ENCODE measurements around the gene KATNAL2.

Gene KATNAL2

DNA sequence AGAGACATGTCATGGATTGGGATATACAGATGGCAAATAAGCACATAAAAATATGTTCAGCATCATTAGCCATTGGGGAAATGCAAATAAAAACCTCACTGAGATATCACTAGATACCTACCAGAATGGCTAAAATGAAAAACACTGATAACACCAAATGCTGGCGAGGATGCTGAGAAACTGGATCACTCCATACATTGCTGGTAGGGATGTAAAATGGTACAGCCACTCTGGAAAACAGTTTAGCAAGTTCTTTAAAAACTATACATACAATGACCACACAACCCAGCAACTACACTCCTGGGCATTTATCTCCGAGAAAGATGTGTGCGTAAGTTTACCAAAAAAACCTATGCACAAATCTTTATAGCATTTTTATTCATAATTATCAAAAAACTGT is 14.0 kb upstream of the KATNAL2 start:
- H2BK15ac ChIP-seq (ENCODE audit: low read length), result no peak overlapping the region
- no peak overlapping the region for H2BK120ac ChIP-seq (ENCODE audit: low read depth, low read length)
- H3K9me3 ChIP-seq (replicated peaks in 1 of 2; ENCODE audit: control insufficient read depth in 2 of 2, insufficient read depth in 1 of 2, low read depth in 1 of 2, low read length in 2 of 2), result peaks cover 0 to 10% of the 10 kb centered on the region in 2 donors
- H3K4ac ChIP-seq (ENCODE audit: low read length), result no peak overlapping the region
- no peak overlapping the region for H3K14ac ChIP-seq (ENCODE audit: low read length)
- H4K91ac ChIP-seq (ENCODE audit: low read depth, low read length, poor library complexity), result no peak overlapping the region
- H2BK5ac ChIP-seq (ENCODE audit: low read length), result no peak overlapping the region
- WGBS, 2 donors (ENCODE audit: extremely low coverage in 2 of 2, insufficient read length in 2 of 2, insufficient replicate concordance in 1 of 2), result no CpG with 5 or more reads among the region's 3 CpGs
- no peaks in the 10 kb centered on the region for H3K36me3 ChIP-seq (replicated peaks in 1 of 2; ENCODE audit: control insufficient read depth in 2 of 2, insufficient read depth in 2 of 2, low read length in 2 of 2)
- H4K8ac ChIP-seq (ENCODE audit: low read depth, low read length), result no peak overlapping the region
- H3K27me3 ChIP-seq (ENCODE audit: control insufficient read depth in 3 of 3, insufficient read depth in 3 of 3, low read depth in 1 of 3, low read length in 3 of 3), result no peaks in the 10 kb centered on the region
- no peak overlapping the region for H2AK5ac ChIP-seq (ENCODE audit: low read depth, low read length)
- H3K4me3 ChIP-seq (ENCODE audit: low read length in 2 of 2), result no peak overlapping the region
- H3K79me1 ChIP-seq (ENCODE audit: low read depth, low read length), result no peaks in the 10 kb centered on the region
- H3K27ac ChIP-seq (replicated peaks; ENCODE audit: low read length), result no peak overlapping the region
- no peak for DNase-seq (ENCODE audit: low spot score)
- H3K9ac ChIP-seq (ENCODE audit: low read depth, low read length, poor library complexity), result no peak overlapping the region
- H3K18ac ChIP-seq (ENCODE audit: low read length), result no peak overlapping the region
- H2BK12ac ChIP-seq (ENCODE audit: low read length), result no peak overlapping the region
- H2AFZ ChIP-seq (ENCODE audit: low read length), result no peak overlapping the region
- H3K23ac ChIP-seq (ENCODE audit: low read depth, low read length, poor library complexity), result no peak overlapping the region
- peaks cover 0 to 5% of the 10 kb centered on the region in 2 donors for H3K4me1 ChIP-seq (ENCODE audit: control insufficient read depth in 2 of 2, insufficient read depth in 1 of 2, low read depth in 1 of 2, low read length in 2 of 2)
- H3K4me2 ChIP-seq (ENCODE audit: insufficient read depth, low read length, poor library complexity, severe bottlenecking), result no peak overlapping the region

DNA sequence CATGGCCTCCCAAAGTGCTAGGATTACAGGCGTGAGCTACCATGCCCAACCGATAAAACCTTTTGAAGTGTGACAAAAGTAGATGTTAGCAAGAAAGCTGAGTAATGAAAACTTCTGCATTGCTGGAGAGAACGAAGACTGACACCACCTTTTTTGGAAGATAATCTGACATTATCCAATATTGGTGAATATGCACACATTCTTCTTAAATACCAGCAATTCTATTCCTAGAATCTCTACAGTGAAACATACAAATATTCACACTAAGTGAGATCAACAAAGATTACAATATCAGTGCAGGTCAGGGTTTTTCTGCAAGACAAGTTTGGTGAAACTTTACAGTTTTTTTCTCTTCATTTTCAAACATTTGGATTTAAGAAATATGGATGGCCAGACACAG is 7.9 kb upstream of the KATNAL2 start:
- Histone ChIP-seq H2BK15ac (ENCODE audit: low read length) (no peak overlapping the region), H3K4me2 (ENCODE audit: insufficient read depth, low read length, poor library complexity, severe bottlenecking) (no peak overlapping the region), H2BK120ac (ENCODE audit: low read depth, low read length) (no peak overlapping the region), H3K14ac (ENCODE audit: low read length) (no peak overlapping the region), H2BK5ac (ENCODE audit: low read length) (no peak overlapping the region), H2AFZ (ENCODE audit: low read length) (no peak overlapping the region), H3K23ac (ENCODE audit: low read depth, low read length, poor library complexity) (no peak overlapping the region), H3K9me3 (replicated peaks in 1 of 2; ENCODE audit: control insufficient read depth in 2 of 2, insufficient read depth in 1 of 2, low read depth in 1 of 2, low read length in 2 of 2) (peaks cover 0 to 10% of the 10 kb centered on the region in 2 donors), H2BK12ac (ENCODE audit: low read length) (no peak overlapping the region), H3K27me3 (ENCODE audit: control insufficient read depth in 3 of 3, insufficient read depth in 3 of 3, low read depth in 1 of 3, low read length in 3 of 3) (no peaks in the 10 kb centered on the region), H3K27ac (replicated peaks; ENCODE audit: low read length) (no peak overlapping the region), H3K18ac (ENCODE audit: low read length) (no peak overlapping the region), H3K4me1 (ENCODE audit: control insufficient read depth in 2 of 2, insufficient read depth in 1 of 2, low read depth in 1 of 2, low read length in 2 of 2) (peaks cover 0 to 2% of the 10 kb centered on the region in 2 donors), H3K36me3 (replicated peaks in 1 of 2; ENCODE audit: control insufficient read depth in 2 of 2, insufficient read depth in 2 of 2, low read length in 2 of 2) (no peaks in the 10 kb centered on the region), H3K79me1 (ENCODE audit: low read depth, low read length) (no peaks in the 10 kb centered on the region), H3K4ac (ENCODE audit: low read length) (no peak overlapping the region), H3K9ac (ENCODE audit: low read depth, low read length, poor library complexity) (no peak overlapping the region), H3K4me3 (ENCODE audit: low read length in 2 of 2) (no peak overlapping the region), H4K91ac (ENCODE audit: low read depth, low read length, poor library complexity) (no peak overlapping the region), H4K8ac (ENCODE audit: low read depth, low read length) (no peak overlapping the region), H2AK5ac (ENCODE audit: low read depth, low read length) (no peak overlapping the region)
- no CpG with 5 or more reads among the region's 3 CpGs for WGBS, 2 donors (ENCODE audit: extremely low coverage in 2 of 2, insufficient read length in 2 of 2, insufficient replicate concordance in 1 of 2)
- DNase-seq (ENCODE audit: low spot score), result no peak

DNA sequence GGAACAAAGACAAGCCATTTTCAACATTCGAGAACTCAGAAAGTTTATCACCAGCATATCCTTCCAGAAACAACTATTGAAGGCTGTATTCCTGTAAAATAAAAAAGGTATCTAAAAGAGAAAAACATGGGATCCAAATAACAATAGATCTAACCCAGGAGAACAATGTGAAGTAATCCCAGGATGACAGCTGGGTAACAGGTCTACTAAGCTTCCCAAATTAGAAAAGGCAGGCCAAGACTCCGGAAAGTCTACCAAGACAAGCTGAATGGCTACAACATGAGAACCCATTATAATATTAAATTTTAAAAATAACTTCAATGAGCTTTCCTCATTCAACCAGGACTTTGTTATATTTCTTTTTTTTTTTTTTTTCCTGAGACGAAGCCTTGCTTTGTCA is 6.5 kb upstream of the KATNAL2 start:
- Histone ChIP-seq H3K4ac (ENCODE audit: low read length) (no peak overlapping the region), H4K8ac (ENCODE audit: low read depth, low read length) (no peak overlapping the region), H3K36me3 (replicated peaks in 1 of 2; ENCODE audit: control insufficient read depth in 2 of 2, insufficient read depth in 2 of 2, low read length in 2 of 2) (no peaks in the 10 kb centered on the region), H2BK120ac (ENCODE audit: low read depth, low read length) (no peak overlapping the region), H3K14ac (ENCODE audit: low read length) (no peak overlapping the region), H3K27me3 (ENCODE audit: control insufficient read depth in 3 of 3, insufficient read depth in 3 of 3, low read depth in 1 of 3, low read length in 3 of 3) (no peaks in the 10 kb centered on the region), H4K91ac (ENCODE audit: low read depth, low read length, poor library complexity) (no peak overlapping the region), H3K9ac (ENCODE audit: low read depth, low read length, poor library complexity) (no peak overlapping the region), H2AK5ac (ENCODE audit: low read depth, low read length) (no peak overlapping the region), H3K27ac (replicated peaks; ENCODE audit: low read length) (no peak overlapping the region), H3K9me3 (replicated peaks in 1 of 2; ENCODE audit: control insufficient read depth in 2 of 2, insufficient read depth in 1 of 2, low read depth in 1 of 2, low read length in 2 of 2) (peaks cover 0 to 7% of the 10 kb centered on the region in 2 donors), H2BK15ac (ENCODE audit: low read length) (no peak overlapping the region), H2BK12ac (ENCODE audit: low read length) (no peak overlapping the region), H3K4me3 (ENCODE audit: low read length in 2 of 2) (no peak overlapping the region), H3K4me1 (ENCODE audit: control insufficient read depth in 2 of 2, insufficient read depth in 1 of 2, low read depth in 1 of 2, low read length in 2 of 2) (peaks cover 2 to 5% of the 10 kb centered on the region in 2 donors), H3K23ac (ENCODE audit: low read depth, low read length, poor library complexity) (no peak overlapping the region), H3K18ac (ENCODE audit: low read length) (no peak overlapping the region), H2AFZ (ENCODE audit: low read length) (no peak overlapping the region), H3K4me2 (ENCODE audit: insufficient read depth, low read length, poor library complexity, severe bottlenecking) (no peak overlapping the region), H3K79me1 (ENCODE audit: low read depth, low read length) (no peaks in the 10 kb centered on the region), H2BK5ac (ENCODE audit: low read length) (no peak overlapping the region)
- DNase-seq (ENCODE audit: low spot score), result no peak
- no CpG with 5 or more reads among the region's 3 CpGs for WGBS, 2 donors (ENCODE audit: extremely low coverage in 2 of 2, insufficient read length in 2 of 2, insufficient replicate concordance in 1 of 2)

DNA sequence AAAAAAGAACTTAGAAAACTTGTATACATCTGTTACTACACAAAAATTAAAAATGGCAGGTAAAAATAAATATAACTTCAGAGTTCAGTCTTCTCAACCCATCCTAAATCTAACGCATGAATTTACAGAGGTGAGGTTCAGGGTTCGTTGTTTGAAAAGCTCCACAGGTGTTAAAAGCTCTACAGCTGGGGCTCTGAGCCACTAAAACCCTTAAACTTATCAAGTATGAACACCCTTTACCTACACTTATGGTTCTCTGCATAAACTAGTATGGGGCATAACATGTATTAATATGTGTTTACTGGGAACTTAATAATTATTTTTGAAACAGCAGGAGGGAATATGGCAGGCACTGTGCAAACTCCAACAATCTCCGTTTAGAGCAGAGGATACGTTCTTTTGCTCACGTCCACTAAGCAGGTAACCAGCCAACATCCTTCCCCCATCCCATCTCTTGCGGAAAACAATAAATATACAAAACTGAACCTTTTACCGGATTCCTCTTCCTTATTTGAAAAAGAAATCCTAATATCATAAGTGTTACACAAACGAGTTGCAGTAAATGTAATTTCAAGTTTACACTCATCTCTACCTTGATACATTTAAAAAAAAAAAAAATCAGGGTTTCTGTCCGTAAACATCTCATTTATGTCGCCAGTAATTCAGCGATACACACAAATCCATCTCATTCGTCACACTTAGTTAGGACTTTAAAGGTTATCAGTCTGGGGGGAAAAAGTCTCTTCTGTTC is 1.4 kb upstream of the KATNAL2 start:
- no peak overlapping the region for H2BK12ac ChIP-seq (ENCODE audit: low read length)
- H2BK5ac ChIP-seq (ENCODE audit: low read length), result no peak overlapping the region
- no peak overlapping the region for H2AK5ac ChIP-seq (ENCODE audit: low read depth, low read length)
- DNase-seq (ENCODE audit: low spot score), result no peak
- no peaks in the 10 kb centered on the region for H3K9me3 ChIP-seq (replicated peaks in 1 of 2; ENCODE audit: control insufficient read depth in 2 of 2, insufficient read depth in 1 of 2, low read depth in 1 of 2, low read length in 2 of 2)
- no peak overlapping the region for H3K4ac ChIP-seq (ENCODE audit: low read length)
- no peak overlapping the region for H3K18ac ChIP-seq (ENCODE audit: low read length)
- peaks cover 9 to 10% of the 10 kb centered on the region in 2 donors for H3K4me1 ChIP-seq (ENCODE audit: control insufficient read depth in 2 of 2, insufficient read depth in 1 of 2, low read depth in 1 of 2, low read length in 2 of 2)
- H3K27me3 ChIP-seq (ENCODE audit: control insufficient read depth in 3 of 3, insufficient read depth in 3 of 3, low read depth in 1 of 3, low read length in 3 of 3), result no peaks in the 10 kb centered on the region
- H4K8ac ChIP-seq (ENCODE audit: low read depth, low read length), result no peak overlapping the region
- H3K4me2 ChIP-seq (ENCODE audit: insufficient read depth, low read length, poor library complexity, severe bottlenecking), result peak overlapping the region; percentile 81
- H3K4me3 ChIP-seq (ENCODE audit: low read length in 2 of 2), result peak overlapping the region in 1 of 2 donors; percentile 90
- H3K27ac ChIP-seq (replicated peaks; ENCODE audit: low read length), result no peak overlapping the region
- no peak overlapping the region for H3K14ac ChIP-seq (ENCODE audit: low read length)
- H2AFZ ChIP-seq (ENCODE audit: low read length), result peak overlapping the region; percentile 98
- H3K36me3 ChIP-seq (replicated peaks in 1 of 2; ENCODE audit: control insufficient read depth in 2 of 2, insufficient read depth in 2 of 2, low read length in 2 of 2), result no peaks in the 10 kb centered on the region
- H3K23ac ChIP-seq (ENCODE audit: low read depth, low read length, poor library complexity), result no peak overlapping the region
- no peak overlapping the region for H2BK120ac ChIP-seq (ENCODE audit: low read depth, low read length)
- H3K79me1 ChIP-seq (ENCODE audit: low read depth, low read length), result peaks cover 3% of the 10 kb centered on the region
- H4K91ac ChIP-seq (ENCODE audit: low read depth, low read length, poor library complexity), result no peak overlapping the region
- no CpG with 5 or more reads among the region's 12 CpGs for WGBS, 2 donors (ENCODE audit: extremely low coverage in 2 of 2, insufficient read length in 2 of 2, insufficient replicate concordance in 1 of 2)
- H2BK15ac ChIP-seq (ENCODE audit: low read length), result no peak overlapping the region
- H3K9ac ChIP-seq (ENCODE audit: low read depth, low read length, poor library complexity), result no peak overlapping the region

Measured in neuronal stem cell (in vitro differentiated cells).